ENCODE data around the gene DENND5A. TPM values are rescaled to one million over a fixed set of nuclear protein-coding genes. Genes with fewer than 3 reads are reported as not detected.
A peak's percentile ranks its signal among the peaks of the same experiment; 100 is the strongest.

The DENND5A gene
- total and polyA plus RNA-seq, 9 of the 15 experiments (the other 6 are each of a cell fraction or from before 2014, with no cell fraction given), result 11.7 to 130 (median 46.3) TPM

DNA sequence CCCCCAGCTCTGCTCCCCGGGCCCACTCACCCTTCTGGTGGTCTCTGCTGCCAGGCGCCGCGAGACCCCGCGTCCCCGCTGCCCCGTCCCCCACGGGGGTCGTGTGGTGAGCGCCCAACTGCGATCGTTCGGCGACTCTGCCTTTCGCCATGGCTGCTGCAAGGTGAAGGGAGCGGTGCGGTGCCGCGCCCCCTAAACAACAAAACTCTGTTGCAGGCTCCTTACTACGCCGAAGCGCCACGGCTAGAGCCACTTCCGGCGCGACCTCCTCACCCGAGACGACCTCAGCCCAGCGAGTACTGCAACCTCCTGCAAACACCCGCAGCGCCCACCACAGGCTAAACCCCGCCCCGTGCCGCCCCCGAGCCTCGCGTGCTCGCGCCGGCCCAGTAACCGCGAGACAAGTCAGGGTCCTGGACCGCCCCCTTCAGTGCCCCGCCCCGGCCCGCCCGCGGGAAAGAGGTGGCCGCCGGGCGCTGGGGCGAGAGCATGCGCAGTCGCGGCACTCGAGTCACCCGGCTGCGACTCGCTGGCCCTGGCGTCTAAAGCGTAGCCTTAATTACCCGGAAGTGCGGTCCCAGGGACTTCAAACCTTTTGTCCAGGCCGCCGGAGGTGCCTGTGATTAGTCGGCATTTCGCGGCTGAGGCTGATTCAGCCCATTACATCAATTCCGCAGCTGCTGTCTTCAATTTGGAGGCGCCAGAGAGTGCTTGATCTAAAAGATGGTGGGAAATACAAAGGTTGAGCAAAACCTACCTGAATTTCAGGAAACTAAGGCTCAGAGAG lies 49.3 kb upstream of the DENND5A start, which contains the start of gene TMEM41B (continued):
- TF ChIP-seq, protein P1, sequence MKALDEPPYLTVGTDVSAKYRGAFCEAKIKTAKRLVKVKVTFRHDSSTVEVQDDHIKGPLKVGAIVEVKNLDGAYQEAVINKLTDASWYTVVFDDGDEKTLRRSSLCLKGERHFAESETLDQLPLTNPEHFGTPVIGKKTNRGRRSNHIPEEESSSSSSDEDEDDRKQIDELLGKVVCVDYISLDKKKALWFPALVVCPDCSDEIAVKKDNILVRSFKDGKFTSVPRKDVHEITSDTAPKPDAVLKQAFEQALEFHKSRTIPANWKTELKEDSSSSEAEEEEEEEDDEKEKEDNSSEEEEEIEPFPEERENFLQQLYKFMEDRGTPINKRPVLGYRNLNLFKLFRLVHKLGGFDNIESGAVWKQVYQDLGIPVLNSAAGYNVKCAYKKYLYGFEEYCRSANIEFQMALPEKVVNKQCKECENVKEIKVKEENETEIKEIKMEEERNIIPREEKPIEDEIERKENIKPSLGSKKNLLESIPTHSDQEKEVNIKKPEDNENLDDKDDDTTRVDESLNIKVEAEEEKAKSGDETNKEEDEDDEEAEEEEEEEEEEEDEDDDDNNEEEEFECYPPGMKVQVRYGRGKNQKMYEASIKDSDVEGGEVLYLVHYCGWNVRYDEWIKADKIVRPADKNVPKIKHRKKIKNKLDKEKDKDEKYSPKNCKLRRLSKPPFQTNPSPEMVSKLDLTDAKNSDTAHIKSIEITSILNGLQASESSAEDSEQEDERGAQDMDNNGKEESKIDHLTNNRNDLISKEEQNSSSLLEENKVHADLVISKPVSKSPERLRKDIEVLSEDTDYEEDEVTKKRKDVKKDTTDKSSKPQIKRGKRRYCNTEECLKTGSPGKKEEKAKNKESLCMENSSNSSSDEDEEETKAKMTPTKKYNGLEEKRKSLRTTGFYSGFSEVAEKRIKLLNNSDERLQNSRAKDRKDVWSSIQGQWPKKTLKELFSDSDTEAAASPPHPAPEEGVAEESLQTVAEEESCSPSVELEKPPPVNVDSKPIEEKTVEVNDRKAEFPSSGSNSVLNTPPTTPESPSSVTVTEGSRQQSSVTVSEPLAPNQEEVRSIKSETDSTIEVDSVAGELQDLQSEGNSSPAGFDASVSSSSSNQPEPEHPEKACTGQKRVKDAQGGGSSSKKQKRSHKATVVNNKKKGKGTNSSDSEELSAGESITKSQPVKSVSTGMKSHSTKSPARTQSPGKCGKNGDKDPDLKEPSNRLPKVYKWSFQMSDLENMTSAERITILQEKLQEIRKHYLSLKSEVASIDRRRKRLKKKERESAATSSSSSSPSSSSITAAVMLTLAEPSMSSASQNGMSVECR (CRISPR knock-in tag; IDR thresholded peaks at IDR 0.05), result peak; percentile 76
- TF ChIP-seq CBX3 (IDR thresholded peaks at IDR 0.05; ENCODE audit: borderline replicate concordance in 1 of 2, low read length in 2 of 2) (peak in 1 of 2 experiments; percentile 22; a peak in 2 of 3 replicates), SRSF3 (IDR thresholded peaks at IDR 0.05; ENCODE audit: insufficient read depth, low read length) (0 out of 2 replicates have a peak, but pooled peaks have one; percentile 86), LCOR (CRISPR knock-in tag; IDR thresholded peaks at IDR 0.05) (peak; percentile 90), ZNF175 (CRISPR knock-in tag; IDR thresholded peaks at IDR 0.05; ENCODE audit: low read depth) (no peak), ERF (CRISPR knock-in tag; IDR thresholded peaks at IDR 0.05) (peak; percentile 44; the same call in 1 of the 2 replicates), NR2F6 (CRISPR knock-in tag; IDR thresholded peaks at IDR 0.05) (no peak)
- TF ChIP-seq, protein P2, sequence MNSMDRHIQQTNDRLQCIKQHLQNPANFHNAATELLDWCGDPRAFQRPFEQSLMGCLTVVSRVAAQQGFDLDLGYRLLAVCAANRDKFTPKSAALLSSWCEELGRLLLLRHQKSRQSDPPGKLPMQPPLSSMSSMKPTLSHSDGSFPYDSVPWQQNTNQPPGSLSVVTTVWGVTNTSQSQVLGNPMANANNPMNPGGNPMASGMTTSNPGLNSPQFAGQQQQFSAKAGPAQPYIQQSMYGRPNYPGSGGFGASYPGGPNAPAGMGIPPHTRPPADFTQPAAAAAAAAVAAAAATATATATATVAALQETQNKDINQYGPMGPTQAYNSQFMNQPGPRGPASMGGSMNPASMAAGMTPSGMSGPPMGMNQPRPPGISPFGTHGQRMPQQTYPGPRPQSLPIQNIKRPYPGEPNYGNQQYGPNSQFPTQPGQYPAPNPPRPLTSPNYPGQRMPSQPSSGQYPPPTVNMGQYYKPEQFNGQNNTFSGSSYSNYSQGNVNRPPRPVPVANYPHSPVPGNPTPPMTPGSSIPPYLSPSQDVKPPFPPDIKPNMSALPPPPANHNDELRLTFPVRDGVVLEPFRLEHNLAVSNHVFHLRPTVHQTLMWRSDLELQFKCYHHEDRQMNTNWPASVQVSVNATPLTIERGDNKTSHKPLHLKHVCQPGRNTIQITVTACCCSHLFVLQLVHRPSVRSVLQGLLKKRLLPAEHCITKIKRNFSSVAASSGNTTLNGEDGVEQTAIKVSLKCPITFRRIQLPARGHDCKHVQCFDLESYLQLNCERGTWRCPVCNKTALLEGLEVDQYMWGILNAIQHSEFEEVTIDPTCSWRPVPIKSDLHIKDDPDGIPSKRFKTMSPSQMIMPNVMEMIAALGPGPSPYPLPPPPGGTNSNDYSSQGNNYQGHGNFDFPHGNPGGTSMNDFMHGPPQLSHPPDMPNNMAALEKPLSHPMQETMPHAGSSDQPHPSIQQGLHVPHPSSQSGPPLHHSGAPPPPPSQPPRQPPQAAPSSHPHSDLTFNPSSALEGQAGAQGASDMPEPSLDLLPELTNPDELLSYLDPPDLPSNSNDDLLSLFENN (IDR thresholded peaks at IDR 0.05; ENCODE audit: low read depth in 2 of 2, low read length in 2 of 2), result peak; percentile 12 to 78; a peak in 3 of 4 replicates
- TF ChIP-seq, protein P3, sequence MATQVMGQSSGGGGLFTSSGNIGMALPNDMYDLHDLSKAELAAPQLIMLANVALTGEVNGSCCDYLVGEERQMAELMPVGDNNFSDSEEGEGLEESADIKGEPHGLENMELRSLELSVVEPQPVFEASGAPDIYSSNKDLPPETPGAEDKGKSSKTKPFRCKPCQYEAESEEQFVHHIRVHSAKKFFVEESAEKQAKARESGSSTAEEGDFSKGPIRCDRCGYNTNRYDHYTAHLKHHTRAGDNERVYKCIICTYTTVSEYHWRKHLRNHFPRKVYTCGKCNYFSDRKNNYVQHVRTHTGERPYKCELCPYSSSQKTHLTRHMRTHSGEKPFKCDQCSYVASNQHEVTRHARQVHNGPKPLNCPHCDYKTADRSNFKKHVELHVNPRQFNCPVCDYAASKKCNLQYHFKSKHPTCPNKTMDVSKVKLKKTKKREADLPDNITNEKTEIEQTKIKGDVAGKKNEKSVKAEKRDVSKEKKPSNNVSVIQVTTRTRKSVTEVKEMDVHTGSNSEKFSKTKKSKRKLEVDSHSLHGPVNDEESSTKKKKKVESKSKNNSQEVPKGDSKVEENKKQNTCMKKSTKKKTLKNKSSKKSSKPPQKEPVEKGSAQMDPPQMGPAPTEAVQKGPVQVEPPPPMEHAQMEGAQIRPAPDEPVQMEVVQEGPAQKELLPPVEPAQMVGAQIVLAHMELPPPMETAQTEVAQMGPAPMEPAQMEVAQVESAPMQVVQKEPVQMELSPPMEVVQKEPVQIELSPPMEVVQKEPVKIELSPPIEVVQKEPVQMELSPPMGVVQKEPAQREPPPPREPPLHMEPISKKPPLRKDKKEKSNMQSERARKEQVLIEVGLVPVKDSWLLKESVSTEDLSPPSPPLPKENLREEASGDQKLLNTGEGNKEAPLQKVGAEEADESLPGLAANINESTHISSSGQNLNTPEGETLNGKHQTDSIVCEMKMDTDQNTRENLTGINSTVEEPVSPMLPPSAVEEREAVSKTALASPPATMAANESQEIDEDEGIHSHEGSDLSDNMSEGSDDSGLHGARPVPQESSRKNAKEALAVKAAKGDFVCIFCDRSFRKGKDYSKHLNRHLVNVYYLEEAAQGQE (IDR thresholded peaks at IDR 0.05; ENCODE audit: borderline replicate concordance), result peak; percentile 51; the same call in 1 of the 2 replicates
- TF ChIP-seq, protein P3 (CRISPR knock-in tag; IDR thresholded peaks at IDR 0.05; ENCODE audit: low read depth), result 0 out of 2 replicates have a peak, but pooled peaks have one; percentile 27
